ENCODE results near the gene ASB7.

ASB7 gene

DNA sequence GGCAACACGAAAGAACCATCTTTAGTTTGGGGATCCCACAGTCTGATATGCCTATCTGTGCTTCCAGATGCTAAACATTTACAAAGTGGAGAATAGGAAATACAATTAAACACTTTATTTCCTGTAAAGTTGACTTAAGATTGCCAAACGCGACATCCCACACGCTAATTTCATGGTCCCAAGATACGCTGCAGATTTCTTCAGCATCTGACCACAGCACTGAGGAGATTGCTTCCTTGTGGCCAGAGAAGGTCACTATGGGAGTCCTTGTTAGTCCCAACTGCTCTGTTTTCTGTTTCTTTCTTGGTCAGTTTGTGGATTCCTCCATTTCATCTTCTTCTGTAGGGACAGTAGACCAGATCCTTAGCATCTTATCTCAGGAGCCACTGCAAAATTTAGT, 43.3 kb downstream of the ASB7 start:
- no peak for DNase-seq (ENCODE audit: extremely low spot score)
- TF ChIP-seq ARNT (IDR thresholded peaks at IDR 0.05) (no peak), PKNOX1 (IDR thresholded peaks at IDR 0.05) (no peak), FOXK2 (IDR thresholded peaks at IDR 0.05) (no peak), SP1 (IDR thresholded peaks at IDR 0.05) (no peak), ELF4 (IDR thresholded peaks at IDR 0.05) (no peak), HDGF (IDR thresholded peaks at IDR 0.05; ENCODE audit: borderline replicate concordance) (no peak), NFRKB (IDR thresholded peaks at IDR 0.05) (no peak), BHLHE40 (IDR thresholded peaks at IDR 0.05; ENCODE audit: borderline replicate concordance) (no peak), CTBP1 (IDR thresholded peaks at IDR 0.05; ENCODE audit: borderline replicate concordance) (no peak), L3MBTL2 (conservative IDR thresholded peaks at IDR 0.05) (no peak), LEF1 (IDR thresholded peaks at IDR 0.05; ENCODE audit: borderline replicate concordance) (no peak), ZNF384 (IDR thresholded peaks at IDR 0.05) (no peak), FOXA1 (IDR thresholded peaks at IDR 0.05) (no peak), SUZ12 (IDR thresholded peaks at IDR 0.05) (no peak), FOXM1 (IDR thresholded peaks at IDR 0.05; ENCODE audit: borderline replicate concordance) (no peak), TARDBP (IDR thresholded peaks at IDR 0.05) (no peak)
- POLR2A ChIA-PET: no interaction called here
- CTCF ChIA-PET: no interaction called here

DNA sequence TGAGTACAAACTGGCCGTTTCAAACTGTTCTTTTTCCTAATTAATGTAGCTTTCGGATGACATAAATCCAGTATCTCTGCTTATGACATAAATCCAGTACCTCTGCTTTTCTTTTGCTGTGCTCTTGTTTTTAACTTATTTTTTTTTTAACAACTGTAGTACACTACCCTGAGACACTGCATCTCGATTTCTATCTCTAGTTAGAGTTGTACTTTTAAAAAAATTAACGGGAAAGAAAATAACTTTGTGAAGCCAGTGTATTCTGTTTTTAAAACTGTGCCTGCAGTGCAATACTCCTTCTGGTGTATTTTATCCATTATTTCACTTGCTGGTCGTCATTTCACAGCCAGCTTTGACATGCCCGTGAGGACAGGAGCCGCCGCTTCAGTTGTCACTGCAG, 46.6 kb downstream of the ASB7 start:
- CTCF ChIA-PET: interaction anchor here (0.6 kb wide), 1 partner anchor 362 kb away, joined by 4 read pairs; no protein-coding TSS in a partner anchor
- no peak for DNase-seq (ENCODE audit: extremely low spot score)
- TF ChIP-seq SUZ12 (IDR thresholded peaks at IDR 0.05): no peak
- TF ChIP-seq ZNF384 (IDR thresholded peaks at IDR 0.05): no peak
- TF ChIP-seq LEF1 (IDR thresholded peaks at IDR 0.05; ENCODE audit: borderline replicate concordance): no peak
- TF ChIP-seq BHLHE40 (IDR thresholded peaks at IDR 0.05; ENCODE audit: borderline replicate concordance): no peak
- POLR2A ChIA-PET: no interaction called here

DNA sequence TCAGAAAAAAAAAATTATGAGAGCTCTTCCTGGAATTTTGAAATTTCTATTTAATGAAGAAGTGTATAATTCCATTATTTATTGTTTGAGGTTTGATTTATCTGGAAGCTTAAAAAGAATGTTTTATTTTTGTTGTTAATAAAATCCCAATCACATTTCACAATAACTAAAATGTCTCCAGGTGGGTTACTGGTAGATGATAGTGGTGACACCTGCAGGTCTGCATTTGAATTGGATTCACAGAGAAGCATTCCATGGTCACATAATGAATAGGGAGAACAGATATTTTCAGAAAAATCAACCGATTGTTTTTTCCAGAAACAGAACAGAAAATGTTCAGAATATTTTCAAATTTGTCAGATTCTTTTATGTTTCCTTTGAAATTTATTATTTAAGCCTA, 48.3 kb downstream of the ASB7 start:
- TF ChIP-seq CTBP1 (IDR thresholded peaks at IDR 0.05; ENCODE audit: borderline replicate concordance): no peak
- TF ChIP-seq ZNF384 (IDR thresholded peaks at IDR 0.05): no peak
- ChIA-PET CTCF (no interaction called here), POLR2A (no interaction called here)
- DNase-seq (ENCODE audit: extremely low spot score): no peak

- TF ChIP-seq LEF1 (IDR thresholded peaks at IDR 0.05; ENCODE audit: borderline replicate concordance): no peak
- no peak for TF ChIP-seq NFRKB (IDR thresholded peaks at IDR 0.05)
- TF ChIP-seq CTBP1 (IDR thresholded peaks at IDR 0.05; ENCODE audit: borderline replicate concordance): no peak
- TF ChIP-seq ZNF384 (IDR thresholded peaks at IDR 0.05): no peak
- no peak for TF ChIP-seq L3MBTL2 (conservative IDR thresholded peaks at IDR 0.05)
- no peak for TF ChIP-seq FOXK2 (IDR thresholded peaks at IDR 0.05)
- TF ChIP-seq FOXA1 (IDR thresholded peaks at IDR 0.05): no peak
- no peak for TF ChIP-seq SUZ12 (IDR thresholded peaks at IDR 0.05)
- no peak for TF ChIP-seq BHLHE40 (IDR thresholded peaks at IDR 0.05; ENCODE audit: borderline replicate concordance)
- no peak for TF ChIP-seq PKNOX1 (IDR thresholded peaks at IDR 0.05)
- TF ChIP-seq ARNT (IDR thresholded peaks at IDR 0.05): no peak
- TF ChIP-seq ELF4 (IDR thresholded peaks at IDR 0.05): no peak
- no peak for TF ChIP-seq TARDBP (IDR thresholded peaks at IDR 0.05)
- TF ChIP-seq SP1 (IDR thresholded peaks at IDR 0.05): no peak
- no peak for TF ChIP-seq HDGF (IDR thresholded peaks at IDR 0.05; ENCODE audit: borderline replicate concordance)
- TF ChIP-seq FOXM1 (IDR thresholded peaks at IDR 0.05; ENCODE audit: borderline replicate concordance): no peak
- CTCF ChIA-PET: no interaction called here
- POLR2A ChIA-PET: no interaction called here
- no peak for DNase-seq (ENCODE audit: extremely low spot score)
Observed at GRCh38 chr15:100651253-100651652, 48.9 kb downstream of the ASB7 start.

- ChIA-PET POLR2A (interaction anchor here (0.6 kb wide), 1 partner anchor 200 kb away, joined by 3 read pairs; no protein-coding TSS in a partner anchor), CTCF (no interaction called here)
- no peak for DNase-seq (ENCODE audit: extremely low spot score)
- TF ChIP-seq TARDBP (IDR thresholded peaks at IDR 0.05) (no peak), SUZ12 (IDR thresholded peaks at IDR 0.05) (no peak), HDGF (IDR thresholded peaks at IDR 0.05; ENCODE audit: borderline replicate concordance) (no peak), SP1 (IDR thresholded peaks at IDR 0.05) (no peak), LEF1 (IDR thresholded peaks at IDR 0.05; ENCODE audit: borderline replicate concordance) (no peak), PKNOX1 (IDR thresholded peaks at IDR 0.05) (no peak), ELF4 (IDR thresholded peaks at IDR 0.05) (no peak), FOXM1 (IDR thresholded peaks at IDR 0.05; ENCODE audit: borderline replicate concordance) (no peak), FOXA1 (IDR thresholded peaks at IDR 0.05) (no peak), CTBP1 (IDR thresholded peaks at IDR 0.05; ENCODE audit: borderline replicate concordance) (no peak), FOXK2 (IDR thresholded peaks at IDR 0.05) (no peak), L3MBTL2 (conservative IDR thresholded peaks at IDR 0.05) (no peak), ARNT (IDR thresholded peaks at IDR 0.05) (no peak), ZNF384 (IDR thresholded peaks at IDR 0.05) (no peak), BHLHE40 (IDR thresholded peaks at IDR 0.05; ENCODE audit: borderline replicate concordance) (no peak), NFRKB (IDR thresholded peaks at IDR 0.05) (no peak)
Observed at GRCh38 chr15:100652116-100652515, 49.7 kb downstream of the ASB7 start.

GRCh38 chr15:100653608-100654007, 51.2 kb downstream of the ASB7 start:
- DNase-seq (ENCODE audit: extremely low spot score): no peak
- POLR2A ChIA-PET: no interaction called here
- no peak for TF ChIP-seq ARNT (IDR thresholded peaks at IDR 0.05)
- TF ChIP-seq FOXM1 (IDR thresholded peaks at IDR 0.05; ENCODE audit: borderline replicate concordance): no peak
- TF ChIP-seq LEF1 (IDR thresholded peaks at IDR 0.05; ENCODE audit: borderline replicate concordance): no peak
- no peak for TF ChIP-seq L3MBTL2 (conservative IDR thresholded peaks at IDR 0.05)
- TF ChIP-seq ZNF384 (IDR thresholded peaks at IDR 0.05): no peak
- TF ChIP-seq ELF4 (IDR thresholded peaks at IDR 0.05): no peak
- TF ChIP-seq CTBP1 (IDR thresholded peaks at IDR 0.05; ENCODE audit: borderline replicate concordance): no peak
- no peak for TF ChIP-seq NFRKB (IDR thresholded peaks at IDR 0.05)
- TF ChIP-seq BHLHE40 (IDR thresholded peaks at IDR 0.05; ENCODE audit: borderline replicate concordance): no peak
- TF ChIP-seq HDGF (IDR thresholded peaks at IDR 0.05; ENCODE audit: borderline replicate concordance): no peak
- no peak for TF ChIP-seq FOXA1 (IDR thresholded peaks at IDR 0.05)
- no peak for TF ChIP-seq SP1 (IDR thresholded peaks at IDR 0.05)
- TF ChIP-seq TARDBP (IDR thresholded peaks at IDR 0.05): no peak
- TF ChIP-seq FOXK2 (IDR thresholded peaks at IDR 0.05): no peak
- TF ChIP-seq PKNOX1 (IDR thresholded peaks at IDR 0.05): no peak
- no peak for TF ChIP-seq SUZ12 (IDR thresholded peaks at IDR 0.05)
- CTCF ChIA-PET: no interaction called here
